Measurements from ENCODE around the gene SFXN4.
"Not testable (repeated sequence)": the region's sequence is repeated elsewhere in the genome, so short reads cannot be mapped to it uniquely, and the experiment has no call there.

The SFXN4 gene

GRCh38 chr10:119105899-119106298, 59.6 kb downstream of the SFXN4 start:
- not testable (repeated sequence) for DNase-seq

- DNase-seq = no peak
These were observed 60.4 kb downstream of the SFXN4 start for GRCh38 chr10:119105155-119105554.

GRCh38 chr10:119104654-119105015, 60.9 kb downstream of the SFXN4 start:
- peak in 6 of 14 donors; percentile 8 to 47 (median 32) for DNase-seq

DNA sequence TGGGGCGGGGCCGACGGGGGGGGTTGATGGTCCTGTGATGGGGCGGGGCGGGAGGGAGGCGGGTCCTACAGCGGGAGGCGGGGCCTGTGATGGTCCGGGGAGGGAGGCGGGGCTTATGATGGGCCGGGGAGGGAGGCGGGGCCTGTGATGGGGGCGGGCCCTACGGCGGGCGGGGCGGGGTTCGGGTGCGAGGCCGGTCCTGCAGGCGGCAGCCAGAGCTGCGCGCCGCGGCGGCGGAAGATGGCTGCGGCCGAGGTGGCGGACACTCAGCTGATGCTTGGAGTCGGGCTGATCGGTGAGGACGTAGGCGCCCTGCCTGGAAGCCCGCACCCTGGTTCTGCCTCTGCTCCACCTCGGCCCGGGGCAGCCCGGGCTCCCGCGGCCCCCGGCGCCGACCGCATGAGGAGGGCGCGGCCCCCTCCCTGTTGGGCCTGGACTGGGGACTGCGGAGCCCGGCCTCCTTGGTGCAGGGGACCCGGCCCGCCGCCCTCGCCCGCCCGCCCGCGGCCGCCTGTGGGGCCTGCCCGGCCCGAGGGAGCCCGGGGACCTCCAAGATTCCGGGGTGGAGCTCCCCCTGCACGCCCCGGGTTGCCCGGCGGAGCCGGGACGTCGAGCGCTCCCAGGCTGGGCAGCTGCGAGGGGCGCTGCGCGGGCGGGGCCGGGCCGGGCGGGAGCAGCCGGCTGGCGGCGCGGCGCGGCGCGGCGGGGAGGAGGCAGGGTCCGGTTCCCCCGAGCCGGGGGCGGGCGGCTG, 61.4 kb downstream of the SFXN4 start, which contains the start of gene DENND10:
Gene DENND10, plus strand, starts transcription at position 211 of the 751 bp plus-strand sequence. Its CDS starts 30 bp downstream, at position 241.
- DNase-seq = peak; percentile 16 to 87 (median 78)

DNA sequence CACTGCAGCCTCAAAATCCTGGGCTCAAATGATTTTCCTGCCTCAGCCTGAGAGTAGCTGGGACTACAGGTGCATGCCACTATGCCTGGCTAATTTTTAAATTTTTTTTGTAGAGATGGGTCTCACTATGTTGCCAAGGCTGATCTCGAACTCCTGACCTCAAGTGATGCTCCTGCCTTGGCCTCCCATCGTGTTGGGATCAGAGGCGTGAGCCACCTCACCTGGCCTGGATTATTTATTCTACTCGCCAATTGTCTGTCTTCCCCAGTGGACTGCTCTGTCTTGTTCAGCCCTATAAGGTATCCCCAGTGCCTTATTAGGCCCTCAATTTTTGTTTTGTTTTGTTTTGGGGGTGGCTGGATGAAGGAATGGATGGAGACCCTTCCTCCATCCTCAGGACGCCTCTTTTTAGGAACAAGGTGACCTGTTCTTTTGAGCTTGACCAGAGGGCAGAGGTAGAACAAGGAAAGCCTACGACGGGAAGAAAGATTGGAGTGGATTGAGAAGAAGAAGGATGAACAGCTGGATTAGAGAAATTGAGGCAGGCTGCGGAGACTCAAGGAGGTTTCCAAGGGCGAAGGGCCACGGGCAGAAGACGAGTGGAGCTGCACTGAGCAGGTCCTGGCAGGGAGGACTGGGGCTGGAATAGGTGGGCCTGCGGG, 62.1 kb downstream of the SFXN4 start:
- peak in 1 of 14 donors; percentile 40 for DNase-seq

DNA sequence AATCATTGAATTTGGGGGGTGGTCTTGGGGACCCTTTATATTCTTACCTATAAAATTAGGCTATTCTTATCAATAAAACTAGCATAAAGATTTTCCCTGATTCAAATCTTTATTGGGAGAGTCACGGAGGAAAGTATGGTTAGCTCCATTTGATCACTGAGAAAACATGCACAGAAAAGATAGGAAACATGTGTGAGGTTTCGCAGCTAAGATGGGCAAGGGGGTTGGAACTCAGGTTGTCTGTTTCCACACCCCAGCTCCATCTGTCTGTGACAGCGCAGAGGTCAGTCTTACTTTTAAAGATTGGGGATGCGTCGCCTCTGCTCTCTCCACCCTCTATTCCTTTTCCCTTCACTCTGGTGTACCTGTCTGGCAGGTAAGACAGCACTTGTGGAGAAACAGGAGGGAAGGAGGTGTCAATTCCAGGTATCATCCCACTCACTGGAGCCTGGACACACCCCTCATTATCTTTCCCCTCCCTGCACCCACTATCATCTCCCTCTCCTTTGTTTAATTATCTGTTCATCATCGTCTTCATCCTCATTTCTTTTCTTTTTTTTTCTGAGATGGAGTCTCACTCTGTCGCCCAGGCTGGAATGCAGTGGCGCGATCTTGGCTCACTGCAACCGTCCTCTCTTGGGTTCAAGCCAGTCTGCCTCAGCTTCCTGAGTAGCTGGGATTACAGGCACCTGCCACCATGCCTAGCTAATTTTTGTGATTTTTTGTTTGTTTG, 64.0 kb downstream of the SFXN4 start:
- peak in 1 of 14 donors; percentile 7 for DNase-seq

DNA sequence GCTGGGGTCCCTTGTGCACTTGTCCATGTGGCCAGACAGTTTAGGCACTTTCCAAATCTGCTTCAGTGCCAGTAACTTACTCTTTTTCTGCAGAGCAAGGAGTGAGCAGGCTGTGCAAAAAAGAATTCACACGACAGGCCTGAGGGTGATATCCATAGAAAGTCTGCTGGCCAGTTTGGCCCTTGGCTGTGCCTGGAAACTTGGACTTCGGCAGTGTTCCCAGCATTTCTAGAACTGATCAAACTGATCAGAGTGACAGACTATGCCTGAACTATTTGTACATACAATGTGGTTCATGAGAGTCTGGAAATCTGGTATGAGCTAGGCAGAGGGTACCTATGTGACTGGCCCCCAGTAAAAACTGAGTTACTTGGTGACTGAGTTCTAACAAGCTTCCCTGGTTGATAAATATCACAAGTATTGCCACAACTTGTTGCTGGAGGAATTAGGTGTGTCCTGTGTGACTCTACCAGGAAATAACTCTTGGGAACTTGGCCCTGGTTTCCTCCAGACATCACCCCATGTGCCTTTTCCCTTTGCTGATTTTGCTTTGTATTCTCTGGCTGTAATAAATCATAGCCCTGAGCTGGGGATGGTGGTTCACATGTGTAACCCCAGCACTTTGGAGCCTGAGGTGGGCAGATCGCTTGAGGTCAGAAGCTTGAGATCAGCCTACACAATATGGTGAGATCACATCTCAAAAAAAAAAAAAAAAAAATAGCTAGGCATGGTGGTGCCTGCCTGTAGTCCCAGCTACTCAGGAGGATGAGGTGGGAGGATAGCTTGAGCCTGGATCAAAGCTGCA, 64.9 kb downstream of the SFXN4 start:
- no peak for DNase-seq

DNA sequence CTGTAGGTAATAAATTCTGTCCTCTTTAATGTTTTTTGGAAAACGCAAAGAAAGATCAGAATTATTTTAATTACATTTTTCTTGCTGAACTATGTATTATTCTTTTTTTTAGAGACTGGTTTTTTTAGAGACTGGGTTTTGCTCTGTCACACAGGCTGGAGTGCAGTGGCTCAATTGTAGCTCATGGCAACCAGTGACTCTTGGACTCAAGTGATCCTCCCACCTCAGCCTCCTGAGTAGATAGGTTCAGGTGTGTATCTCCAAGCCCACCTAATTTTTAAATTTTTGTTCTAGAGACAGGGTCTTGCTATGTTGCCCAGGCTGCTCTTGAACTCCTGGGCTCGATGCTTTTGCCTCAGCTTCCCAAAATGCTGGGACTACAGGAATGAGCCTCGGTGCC, 66.9 kb downstream of the SFXN4 start:
- DNase-seq = no peak

- not testable (repeated sequence) for DNase-seq
These were observed 68.7 kb downstream of the SFXN4 start for GRCh38 chr10:119096641-119097415.

DNA sequence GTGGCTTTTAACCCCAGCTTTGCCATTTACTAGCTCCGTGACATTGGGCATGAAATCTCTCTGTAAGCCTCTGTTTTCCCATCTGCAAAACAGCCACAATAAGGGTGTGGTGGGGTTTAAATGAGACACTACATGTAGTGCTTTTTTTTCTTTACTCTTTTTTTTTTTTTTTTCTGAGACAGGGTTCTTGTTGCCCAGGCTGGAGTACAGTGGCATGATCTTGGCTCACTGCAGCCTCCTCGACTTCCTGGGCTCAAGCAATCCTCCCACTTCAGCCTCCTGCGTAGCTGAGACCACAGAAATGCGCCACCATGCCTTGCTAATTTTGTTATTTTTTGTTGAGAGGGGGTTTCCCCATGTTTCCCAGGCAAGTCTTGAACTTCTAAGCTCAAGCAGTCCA, 69.9 kb downstream of the SFXN4 start:
- no peak for DNase-seq

GRCh38 chr10:119090968-119091367, 74.5 kb downstream of the SFXN4 start:
- DNase-seq = no peak
